BJ (cell line): ENCODE results near the gene IZUMO1R. TPM values are rescaled to one million over a fixed set of nuclear protein-coding genes. Genes with fewer than 3 reads are reported as not detected.

Experiments
- CTCF ChIA-PET: fragments of 350-600 bp; formaldehyde crosslinking; extraction: SDS; loops from one replicate; lab custom pipeline; 2021; ENCODE audit warnings: antibody characterized with exemption, inconsistent platforms; lab: Yijun Ruan, JAX
- POLR2A ChIA-PET: fragments of 300-600 bp; sonication (Branson Sonifier 250); formaldehyde crosslinking; extraction: SDS; loops from one replicate; lab custom pipeline; 2021; ENCODE audit warnings: antibody characterized with exemption; lab: Charles Lee
- DNase-seq: peaks from one replicate; pipeline ENCODE4 v3.0.0-alpha.2; 2011; ENCODE audit warnings: low read depth
- H3K27me3 ChIP-seq: 2 replicates; pipeline ENCODE4 v1.6.0; 2011; ENCODE audit warnings: low read length; ENCODE audit not compliant: control insufficient read depth, insufficient read depth
- H3K36me3 ChIP-seq: 2 replicates; pipeline ENCODE4 v1.5.1; 2011; ENCODE audit warnings: low read length; ENCODE audit not compliant: control insufficient read depth, insufficient read depth
- H3K4me3 ChIP-seq: 2 replicates; pipeline ENCODE4 v1.5.1; 2011; ENCODE audit warnings: low read depth, mild to moderate bottlenecking, control low read depth, low read length
- polyA plus RNA-seq: library from polyadenylated mRNA; depleted of rRNA; stranded (reverse); fragments of >200 nt; gene quantifications from 2 replicates; pipeline ENCODE4 v1.2.3, GENCODE V29; 2011
- TF ChIP-seq, protein P1 (sequence below): IDR thresholded peaks from 2 replicates; pipeline ENCODE4 v1.5.1; 2011; ENCODE audit warnings: low read depth, mild to moderate bottlenecking, control low read depth, inconsistent platforms, low read length, moderate library complexity; ENCODE audit not compliant: insufficient read depth

The IZUMO1R gene
- polyA plus RNA-seq, 1 experiment = not detected

DNA sequence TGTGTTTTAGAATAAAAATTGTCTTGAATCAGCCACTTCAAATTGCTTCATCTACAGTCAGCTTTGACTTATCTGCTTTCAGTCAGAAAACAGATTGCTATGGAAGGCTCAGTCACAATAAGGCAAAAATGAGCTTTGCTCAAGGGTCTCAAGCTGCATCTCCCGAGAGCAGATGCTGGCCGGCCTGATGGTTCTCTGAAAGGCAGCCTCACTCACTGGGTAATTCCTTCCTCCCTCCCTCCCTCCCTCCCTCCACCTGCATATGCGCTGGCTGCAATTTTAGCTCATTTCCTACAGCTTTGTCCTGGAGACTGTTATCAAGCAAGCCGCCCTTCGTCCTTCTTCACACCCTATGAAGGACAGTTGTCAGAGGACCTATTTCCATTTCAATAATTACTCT lies 1.6 kb upstream of the IZUMO1R start:
- CTCF ChIA-PET = no interaction called here
- TF ChIP-seq, protein P1, sequence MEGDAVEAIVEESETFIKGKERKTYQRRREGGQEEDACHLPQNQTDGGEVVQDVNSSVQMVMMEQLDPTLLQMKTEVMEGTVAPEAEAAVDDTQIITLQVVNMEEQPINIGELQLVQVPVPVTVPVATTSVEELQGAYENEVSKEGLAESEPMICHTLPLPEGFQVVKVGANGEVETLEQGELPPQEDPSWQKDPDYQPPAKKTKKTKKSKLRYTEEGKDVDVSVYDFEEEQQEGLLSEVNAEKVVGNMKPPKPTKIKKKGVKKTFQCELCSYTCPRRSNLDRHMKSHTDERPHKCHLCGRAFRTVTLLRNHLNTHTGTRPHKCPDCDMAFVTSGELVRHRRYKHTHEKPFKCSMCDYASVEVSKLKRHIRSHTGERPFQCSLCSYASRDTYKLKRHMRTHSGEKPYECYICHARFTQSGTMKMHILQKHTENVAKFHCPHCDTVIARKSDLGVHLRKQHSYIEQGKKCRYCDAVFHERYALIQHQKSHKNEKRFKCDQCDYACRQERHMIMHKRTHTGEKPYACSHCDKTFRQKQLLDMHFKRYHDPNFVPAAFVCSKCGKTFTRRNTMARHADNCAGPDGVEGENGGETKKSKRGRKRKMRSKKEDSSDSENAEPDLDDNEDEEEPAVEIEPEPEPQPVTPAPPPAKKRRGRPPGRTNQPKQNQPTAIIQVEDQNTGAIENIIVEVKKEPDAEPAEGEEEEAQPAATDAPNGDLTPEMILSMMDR = no peak
- H3K4me3 ChIP-seq = no peak overlapping the region
- POLR2A ChIA-PET = no interaction called here
- no peak for DNase-seq
- H3K27me3 ChIP-seq = peaks cover 5% of the 10 kb centered on the region
- no peaks in the 10 kb centered on the region for H3K36me3 ChIP-seq

DNA sequence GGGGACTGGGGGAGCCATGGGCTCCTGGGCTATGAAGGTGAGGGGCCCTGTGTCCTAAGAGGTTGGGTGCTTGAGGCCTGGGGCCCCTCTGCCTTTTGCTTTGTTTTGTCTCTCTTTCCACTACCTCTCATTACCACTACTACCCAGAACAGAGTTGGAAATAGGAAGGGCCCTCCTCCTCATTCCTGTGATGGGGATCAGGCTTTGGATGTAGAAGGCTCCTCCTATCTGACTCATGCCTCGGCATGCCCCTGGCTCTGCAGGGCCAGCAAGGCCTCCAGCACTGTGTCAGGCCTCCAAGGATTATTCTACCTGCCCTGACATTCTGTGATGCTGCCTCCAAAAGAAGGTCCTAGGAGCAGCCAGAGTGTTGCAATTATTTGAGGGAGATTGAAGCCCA lies 766 bp downstream of the IZUMO1R start:
- TF ChIP-seq, protein P1 = no peak
- ChIA-PET POLR2A (no interaction called here), CTCF (no interaction called here)
- DNase-seq = no peak
- peaks cover 9% of the 10 kb centered on the region for H3K27me3 ChIP-seq
- H3K36me3 ChIP-seq = no peaks in the 10 kb centered on the region
- no peak overlapping the region for H3K4me3 ChIP-seq

DNA sequence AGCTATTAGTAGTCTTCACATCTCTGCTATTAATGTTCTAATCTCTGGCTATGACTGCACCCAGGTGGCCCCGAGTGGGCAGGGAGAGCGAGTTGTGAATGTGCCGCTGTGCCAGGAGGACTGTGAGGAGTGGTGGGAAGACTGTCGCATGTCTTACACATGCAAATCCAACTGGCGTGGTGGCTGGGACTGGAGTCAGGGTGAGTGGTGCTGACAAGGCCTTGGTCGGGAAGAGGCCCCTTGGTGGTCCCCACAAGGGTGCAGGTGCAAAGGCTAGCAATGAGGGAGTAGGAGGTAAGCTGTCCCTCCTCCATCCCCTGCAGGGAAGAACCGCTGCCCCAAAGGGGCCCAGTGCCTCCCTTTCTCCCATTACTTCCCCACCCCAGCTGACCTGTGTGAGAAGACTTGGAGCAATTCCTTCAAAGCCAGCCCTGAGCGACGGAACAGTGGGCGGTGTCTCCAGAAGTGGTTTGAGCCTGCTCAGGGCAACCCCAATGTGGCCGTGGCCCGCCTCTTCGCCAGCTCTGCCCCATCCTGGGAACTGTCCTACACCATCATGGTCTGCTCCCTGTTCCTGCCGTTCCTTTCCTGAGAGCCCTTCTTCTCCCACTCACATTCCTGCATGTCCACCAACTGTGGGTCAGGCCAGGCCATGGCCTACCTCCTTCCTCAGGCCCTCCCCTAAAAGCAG lies 2.9 kb downstream of the IZUMO1R start:
- H3K4me3 ChIP-seq = no peak overlapping the region
- ChIA-PET POLR2A (no interaction called here), CTCF (interaction anchor here (0.7 to 1.6 kb wide), 2 partner anchors 123 to 257 kb away, joined by 3 to 4 read pairs; no protein-coding TSS in a partner anchor)
- TF ChIP-seq, protein P1 = no peak
- no peak for DNase-seq
- H3K36me3 ChIP-seq = no peaks in the 10 kb centered on the region
- H3K27me3 ChIP-seq = peaks cover 8% of the 10 kb centered on the region

DNA sequence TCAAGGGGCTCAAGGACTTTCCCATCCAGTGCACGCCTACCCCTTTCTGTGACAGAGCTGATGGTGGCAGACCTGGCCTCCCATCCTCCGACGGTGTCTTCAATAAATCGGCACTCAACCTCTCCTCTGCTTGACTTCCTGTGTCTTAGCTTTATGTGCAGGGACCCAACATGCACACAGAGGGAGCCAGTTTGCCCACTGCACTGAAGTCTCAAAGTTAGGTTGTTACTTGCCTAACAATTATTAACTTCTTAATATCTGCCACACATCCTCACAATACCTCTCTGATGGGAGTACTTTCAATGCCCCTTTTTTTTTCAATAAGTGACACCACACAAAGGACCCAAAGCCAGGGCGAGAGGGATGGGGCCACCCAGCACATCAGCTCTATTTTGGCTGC lies 3.6 kb downstream of the IZUMO1R start:
- Histone ChIP-seq H3K27me3 (peaks cover 7% of the 10 kb centered on the region), H3K4me3 (no peak overlapping the region), H3K36me3 (no peaks in the 10 kb centered on the region)
- POLR2A ChIA-PET = no interaction called here
- TF ChIP-seq, protein P1 = no peak
- no peak for DNase-seq
- CTCF ChIA-PET = interaction anchor here (1.6 kb wide), 1 partner anchor 124 kb away, joined by 4 read pairs; no protein-coding TSS in a partner anchor

DNA sequence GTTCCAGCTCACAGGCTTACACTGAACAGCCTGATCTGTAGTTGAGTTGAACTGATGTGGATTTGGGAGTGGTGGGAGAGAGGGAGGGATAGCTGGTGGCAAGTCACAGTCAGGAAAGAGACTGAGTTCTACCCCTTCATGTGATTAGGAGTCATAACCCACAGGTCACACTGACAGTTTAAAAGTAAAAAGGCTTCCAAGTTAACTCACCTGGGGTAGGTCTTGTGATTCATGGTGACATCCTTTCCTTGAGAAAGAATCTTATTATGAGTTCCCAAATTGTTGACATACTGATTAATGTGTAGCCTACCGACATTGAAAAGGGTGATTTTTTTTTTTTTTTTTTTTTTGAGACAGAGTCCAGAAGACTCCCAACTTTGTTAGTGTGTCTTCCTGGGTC lies 5.4 kb downstream of the IZUMO1R start:
- POLR2A ChIA-PET = no interaction called here

More for the DNA sequence above, 5.4 kb downstream of the IZUMO1R start:
- no peaks in the 10 kb centered on the region for H3K36me3 ChIP-seq
- peaks cover 7% of the 10 kb centered on the region for H3K27me3 ChIP-seq
- CTCF ChIA-PET = interaction anchor here (0.8 kb wide), 1 partner anchor 11 kb away, joined by 3 read pairs; no protein-coding TSS in a partner anchor
- TF ChIP-seq, protein P1 = no peak
- no peak for DNase-seq
- H3K4me3 ChIP-seq = no peak overlapping the region
